ENCODE results near the gene GPBAR1. TPM values are rescaled to one million over a fixed set of nuclear protein-coding genes. Genes with fewer than 3 reads are reported as not detected.

GPBAR1 gene
- polyA plus RNA-seq, 3 donors, result 26.0 to 181 (median 143) TPM

DNA sequence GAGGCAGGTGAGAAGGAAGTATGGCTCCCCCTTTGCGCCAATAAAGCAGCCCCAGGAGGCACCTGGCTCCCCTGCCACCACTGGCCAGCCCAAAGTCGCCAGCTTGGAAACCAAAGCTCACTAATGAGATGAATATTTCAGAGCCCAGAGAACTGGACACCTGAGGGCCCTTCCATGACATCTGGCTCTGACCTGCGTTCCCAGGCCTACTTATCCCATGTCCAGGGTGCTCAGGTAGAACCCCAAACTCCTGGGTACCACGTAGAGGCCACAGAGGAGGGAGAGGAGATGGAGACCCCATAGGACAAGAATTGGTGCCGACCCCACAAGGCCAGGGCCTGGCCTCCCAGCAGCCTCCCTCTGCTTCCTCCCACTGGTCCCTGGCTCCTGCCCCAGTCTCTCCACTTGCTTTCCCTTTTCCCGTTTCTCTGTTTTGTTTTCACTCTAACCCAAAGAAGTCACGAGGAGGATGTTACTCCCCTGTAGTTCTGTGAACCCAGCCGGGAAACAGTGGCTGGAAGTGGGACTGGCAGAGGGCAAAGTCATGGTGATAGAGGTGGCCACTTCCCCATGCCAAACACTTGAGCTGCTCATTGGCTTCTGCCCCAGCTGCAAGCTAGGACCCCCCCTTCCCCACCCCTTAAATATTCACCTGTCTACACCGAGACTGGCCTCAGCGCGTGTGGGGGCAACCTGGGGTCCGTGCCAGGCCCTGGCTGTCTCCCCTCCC, 30.7 kb downstream of the GPBAR1 start:
- intact Hi-C loops (cut with micrococcal nuclease), result loop anchor here (2.0 to 5.0 kb wide), 3 partner anchors 91 to 107 kb away; partner anchors contain the start of genes CTDSP1 (in 2 of the 2) and SLC11A1 (in 1 of the 2)
- peaks cover 4 to 16% of the 10 kb centered on the region in 2 donors for H3K36me3 Mint-ChIP-seq
- H3K27ac Mint-ChIP-seq, result peak overlapping the region; percentile 96 to 99 (median 98)

More for the DNA sequence above, 30.7 kb downstream of the GPBAR1 start:
- Histone ChIP-seq H3K9ac (ENCODE audit: insufficient read depth, low read length, poor library complexity, severe bottlenecking) (peak overlapping the region; percentile 95), H3K27me3 (ENCODE audit: control insufficient read depth in 2 of 2, insufficient read depth in 2 of 2, low read length in 2 of 2) (no peaks in the 10 kb centered on the region), H3K4me1 (ENCODE audit: control insufficient read depth in 1 of 2, insufficient read depth in 2 of 2, low read length in 2 of 2) (peaks cover 73 to 82% of the 10 kb centered on the region in 2 donors), H3K79me2 (ENCODE audit: insufficient read depth, low read length) (peaks cover 57% of the 10 kb centered on the region), H3K9me3 (replicated peaks in 1 of 2; ENCODE audit: control insufficient read depth in 1 of 2, insufficient read depth in 1 of 2, low read length in 2 of 2) (no peaks in the 10 kb centered on the region), H3K4me2 (replicated peaks; ENCODE audit: extremely low read depth, low read length, poor library complexity, severe bottlenecking) (peak overlapping the region; percentile 95), H2AFZ (ENCODE audit: insufficient read depth, low read depth, low read length, poor library complexity, severe bottlenecking) (peak overlapping the region; percentile 60), H3K4me3 (replicated peaks in 1 of 3; ENCODE audit: low read depth in 2 of 3, low read length in 3 of 3) (peak overlapping the region; percentile 70 to 90 (median 83)), H3K27ac (ENCODE audit: low read depth in 1 of 2, low read length in 2 of 2) (peak overlapping the region; percentile 94 to 96), H3K36me3 (replicated peaks in 1 of 2; ENCODE audit: control insufficient read depth in 1 of 2, insufficient read depth in 2 of 2, low read length in 2 of 2) (no peaks in the 10 kb centered on the region), H4K20me1 (ENCODE audit: insufficient read depth, low read length) (peaks cover 21% of the 10 kb centered on the region)
- peaks cover 73% of the 10 kb centered on the region for H3K4me1 Mint-ChIP-seq
- TF ChIP-seq, protein P1, sequence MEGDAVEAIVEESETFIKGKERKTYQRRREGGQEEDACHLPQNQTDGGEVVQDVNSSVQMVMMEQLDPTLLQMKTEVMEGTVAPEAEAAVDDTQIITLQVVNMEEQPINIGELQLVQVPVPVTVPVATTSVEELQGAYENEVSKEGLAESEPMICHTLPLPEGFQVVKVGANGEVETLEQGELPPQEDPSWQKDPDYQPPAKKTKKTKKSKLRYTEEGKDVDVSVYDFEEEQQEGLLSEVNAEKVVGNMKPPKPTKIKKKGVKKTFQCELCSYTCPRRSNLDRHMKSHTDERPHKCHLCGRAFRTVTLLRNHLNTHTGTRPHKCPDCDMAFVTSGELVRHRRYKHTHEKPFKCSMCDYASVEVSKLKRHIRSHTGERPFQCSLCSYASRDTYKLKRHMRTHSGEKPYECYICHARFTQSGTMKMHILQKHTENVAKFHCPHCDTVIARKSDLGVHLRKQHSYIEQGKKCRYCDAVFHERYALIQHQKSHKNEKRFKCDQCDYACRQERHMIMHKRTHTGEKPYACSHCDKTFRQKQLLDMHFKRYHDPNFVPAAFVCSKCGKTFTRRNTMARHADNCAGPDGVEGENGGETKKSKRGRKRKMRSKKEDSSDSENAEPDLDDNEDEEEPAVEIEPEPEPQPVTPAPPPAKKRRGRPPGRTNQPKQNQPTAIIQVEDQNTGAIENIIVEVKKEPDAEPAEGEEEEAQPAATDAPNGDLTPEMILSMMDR (IDR thresholded peaks at IDR 0.05), result no peak
- H3K4me3 Mint-ChIP-seq, result peak overlapping the region; percentile 92 to 97
- 13% methylated on average over 5 of the region's 12 CpGs for WGBS (ENCODE audit: insufficient coverage)
- DNase-seq, result peak; percentile 49 to 73 (median 64)
- H3K9me3 Mint-ChIP-seq, result peaks cover 0 to 4% (median 0%) of the 10 kb centered on the region in 7 donors
- H3K27me3 Mint-ChIP-seq (ENCODE audit: low read depth in 3 of 3), result peaks cover 0 to 2% (median 0%) of the 10 kb centered on the region in 3 donors
